Prostate gland (tissue), 2 donors: ENCODE results near the gene RPA1. TPM values are rescaled to one million over a fixed set of nuclear protein-coding genes. Genes with fewer than 3 reads are reported as not detected.

Source experiments
- DNase-seq: peaks from one replicate; pipeline ENCODE4 v3.0.0-alpha.2; 2019; ENCODE audit warnings: low spot score
- H3K27ac ChIP-seq, 2 donors: fragments of 200-600 bp; sonication (generic); 2 replicates each; pipeline ENCODE4 v1.5.1; 2017 to 2019
- H3K27me3 ChIP-seq: fragments of 200-600 bp; sonication (generic); replicated peaks from 2 replicates; pipeline ENCODE4 v1.5.1; 2019; ENCODE audit not compliant: insufficient read depth
- H3K36me3 ChIP-seq, 2 donors: fragments of 200-600 bp; sonication (generic); 1 replicate in 1 of 2; 2 replicates in 1 of 2; pipeline versions ENCODE4 v1.5.1 to v1.8.1; 2017 to 2019
- H3K4me1 ChIP-seq: fragments of 200-600 bp; sonication (generic); replicated peaks from 2 replicates; pipeline ENCODE4 v1.5.1; 2019
- H3K4me3 ChIP-seq, 2 donors: fragments of 200-600 bp; sonication (generic); 2 replicates each; pipeline ENCODE4 v1.5.1; 2017 to 2019
- H3K9me3 ChIP-seq: fragments of 200-600 bp; sonication (generic); 2 replicates; pipeline ENCODE4 v1.5.1; 2017
- CTCF ChIP-seq, 4 experiments: fragments of 200-600 bp in 2 of 4; fragments of 450-650 bp in 2 of 4; sonication (generic) in 2 of 4; IDR thresholded peaks; 1 replicate in 3 of 4; 2 replicates in 1 of 4; pipeline ENCODE4 v1.5.1; 2016 to 2019; ENCODE audit warnings: antibody characterized with exemption in 4 of 4, mild to moderate bottlenecking in 2 of 4, moderate library complexity in 2 of 4
- POLR2A ChIP-seq: fragments of 450-650 bp; IDR thresholded peaks from one replicate; pipeline ENCODE4 v1.6.1; 2016; ENCODE audit warnings: antibody characterized with exemption, mild to moderate bottlenecking
- POLR2AphosphoS5 ChIP-seq: sonication (generic); formaldehyde crosslinking; IDR thresholded peaks from one replicate; pipeline ENCODE4 v1.6.1; 2017; ENCODE audit warnings: antibody characterized with exemption
- WGBS: methylation state at CpG from one replicate; pipeline ENCODE4 v1.1.5; 2018; 5-methylcytosine and 5-hydroxymethylcytosine counted together
- intact Hi-C: fragments of 100-400 bp; cut with DNase I; formaldehyde crosslinking; loops from one replicate; pipeline ENCODE4 v1.14.2; 2022
- total RNA-seq, 2 donors: library from RNA; depleted of rRNA; stranded (reverse); fragments of >200 nt; gene quantifications; one replicate each; pipeline ENCODE4 v1.1.0, GENCODE V29; 2016

Gene RPA1
- total RNA-seq, 2 donors from 2014 or later = 33.0 to 34.0 TPM

GRCh38 chr17:1948517-1948825 is 118.7 kb downstream of the RPA1 start:
- Histone ChIP-seq H3K27me3 (no peaks in the 10 kb centered on the region), H3K36me3 (no peaks in the 10 kb centered on the region), H3K4me1 (no peaks in the 10 kb centered on the region), H3K27ac (no peak overlapping the region), H3K9me3 (no peaks in the 10 kb centered on the region), H3K4me3 (no peak overlapping the region)
- intact Hi-C loops = no loop called here
- WGBS = 95% methylated on average over 14 of the region's 14 CpGs
- DNase-seq = no peak
- TF ChIP-seq POLR2A (no peak), CTCF (IDR thresholded peaks at IDR 0.05) (no peak), POLR2AphosphoS5 (no peak)

Other genes starting within 250 kb of the RPA1 start
- 10 to 100 TPM; 11.8 to 14.8 TPM for gene SLC43A2, start 201.2 kb upstream of the RPA1 start, total RNA-seq
- gene SCARF1, start 184.3 kb upstream of the RPA1 start, total RNA-seq = 10 to 100 TPM; 11.0 to 14.5 TPM
- 10 to 100 TPM; 16.9 to 24.4 TPM for gene RILP, start 180.1 kb upstream of the RPA1 start, total RNA-seq
- 100 to 1,000 TPM; 235 to 321 TPM for gene PRPF8, start 145.1 kb upstream of the RPA1 start, total RNA-seq
- 1 to 10 TPM; 2.3 TPM for gene TLCD2, start 119.6 kb upstream of the RPA1 start, total RNA-seq
- 10 to 100 TPM; 39.2 to 72.9 TPM for gene WDR81, start 105.3 kb upstream of the RPA1 start, total RNA-seq
- gene SERPINF2, start 87.1 kb upstream of the RPA1 start, total RNA-seq = 10 to 100 TPM; 30.4 to 56.1 TPM
- 1,000 to 10,000 TPM in 1 of 2 donors, 100 to 1,000 TPM in 1; 119 to 2,127 TPM for gene SERPINF1, start 67.9 kb upstream of the RPA1 start, total RNA-seq
- gene SMYD4, start 103 bp upstream of the RPA1 start, total RNA-seq = 10 to 100 TPM; 13.6 to 14.7 TPM
- gene RTN4RL1, start 195.3 kb downstream of the RPA1 start, total RNA-seq = 10 to 100 TPM in 1 of 2 donors, 1 to 10 TPM in 1; 8.3 to 21.5 TPM
- 10 to 100 TPM; 61.4 to 84.1 TPM for gene DPH1, start 200.1 kb downstream of the RPA1 start, total RNA-seq
- 10 to 100 TPM; 52.2 to 57.5 TPM for gene OVCA2, start 212.0 kb downstream of the RPA1 start, total RNA-seq
- 10 to 100 TPM; 20.5 to 33.1 TPM for gene HIC1, start 225.1 kb downstream of the RPA1 start, total RNA-seq